GM12892 (cell line): ENCODE data around the gene NXPH4.

Source experiments
- DNase-seq: peaks from one replicate; pipeline ENCODE4 v3.0.0; 2011; ENCODE audit not compliant: insufficient read length
- FAIRE-seq: peaks from 2 replicates; lab custom pipeline; 2011; peaks lifted over from hg19 to GRCh38; lab: Jason Lieb, UNC
- POLR2A ChIP-seq: IDR thresholded peaks from 2 replicates; pipeline ENCODE4 v1.6.1; 2011; ENCODE audit warnings: low read depth, low read length, control low read depth
- POLR2AphosphoS5 ChIP-seq: IDR thresholded peaks from 2 replicates; pipeline ENCODE4 v1.6.1; 2011; ENCODE audit warnings: low read depth, low read length, control low read depth
- TAF1 ChIP-seq: IDR thresholded peaks from 2 replicates; pipeline ENCODE4 v1.6.1; 2011; ENCODE audit warnings: low read depth, mild to moderate bottlenecking, control low read depth, low read length, borderline replicate concordance

Gene NXPH4

GRCh38 chr12:57236925-57237595, 20.5 kb downstream of the NXPH4 start:
- DNase-seq: no peak
- TF ChIP-seq POLR2A (no peak), POLR2AphosphoS5 (no peak), TAF1 (no peak)

GRCh38 chr12:57237596-57237931, 21.0 kb downstream of the NXPH4 start:
- TF ChIP-seq POLR2AphosphoS5: no peak
- TF ChIP-seq TAF1: no peak
- no peak for TF ChIP-seq POLR2A
- FAIRE-seq (no peak), DNase-seq (no peak)

More at GRCh38 chr12:57236925-57237595, 20.5 kb downstream of the NXPH4 start:
- FAIRE-seq: no peak

GRCh38 chr12:57237932-57238853, 21.6 kb downstream of the NXPH4 start:
- FAIRE-seq: no peak
- TF ChIP-seq TAF1: no peak
- no peak for TF ChIP-seq POLR2AphosphoS5
- no peak for TF ChIP-seq POLR2A
- DNase-seq: peak; percentile 49

GRCh38 chr12:57238854-57239554, 22.4 kb downstream of the NXPH4 start:
- DNase-seq (peak; percentile 97), FAIRE-seq (peak; percentile 95)
- TF ChIP-seq TAF1 (0 out of 2 replicates have a peak, but pooled peaks have one; percentile 17), POLR2A (no peak), POLR2AphosphoS5 (no peak)

DNA sequence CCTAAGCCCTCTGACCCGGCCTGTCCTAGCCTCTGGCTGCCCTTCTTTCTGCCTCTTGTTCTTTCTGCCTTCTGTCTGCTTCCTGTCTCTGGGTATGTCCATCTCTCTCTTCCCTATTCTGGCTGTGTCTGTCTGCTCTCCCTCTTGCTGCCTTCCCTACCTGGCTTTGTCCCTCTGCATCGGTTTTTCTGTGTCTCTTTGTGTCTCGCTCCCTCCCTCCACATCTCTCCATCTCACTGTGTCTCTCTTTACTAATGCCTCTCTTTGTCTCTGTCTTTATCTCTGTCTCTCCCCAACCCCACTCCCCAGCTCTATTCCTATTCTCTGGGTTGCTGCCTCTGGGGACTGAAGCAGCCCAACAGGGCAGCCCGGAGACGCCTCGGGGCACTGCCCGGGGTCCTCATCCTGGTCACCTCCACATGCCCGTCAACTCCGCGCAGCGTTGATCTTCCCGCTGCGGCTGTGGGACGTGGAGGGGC, 23.0 kb downstream of the NXPH4 start:
- FAIRE-seq (no peak), DNase-seq (no peak)
- TF ChIP-seq POLR2A (no peak), TAF1 (no peak)

- TF ChIP-seq TAF1 (no peak), POLR2A (no peak), POLR2AphosphoS5 (no peak)
- DNase-seq: peak; percentile 48
- peak; percentile 92 for FAIRE-seq
Observed at GRCh38 chr12:57240066-57240921, 23.7 kb downstream of the NXPH4 start.

DNA sequence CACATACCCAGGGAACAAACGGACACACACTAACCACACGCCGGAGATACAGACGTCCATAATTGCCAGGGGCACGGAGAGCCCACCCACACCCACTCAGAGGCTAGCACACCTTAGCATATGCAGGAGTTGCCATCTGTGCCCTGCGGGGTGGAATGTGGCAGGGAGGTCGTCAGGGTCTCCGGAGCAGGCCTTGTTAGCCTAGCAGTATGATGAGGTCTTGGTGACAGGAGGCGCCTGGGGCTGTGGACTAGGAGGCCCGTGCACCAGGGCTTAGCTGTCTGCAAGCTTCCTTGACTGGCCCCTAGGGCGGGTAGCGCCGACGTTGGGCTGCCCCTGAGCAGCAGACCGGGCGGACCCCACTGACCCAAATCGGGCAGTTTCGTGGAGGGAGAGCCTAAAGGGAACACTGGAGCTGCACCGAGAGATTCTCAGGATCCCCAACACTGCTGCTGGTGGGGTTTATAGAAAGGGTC, 24.4 kb downstream of the NXPH4 start:
- FAIRE-seq (no peak), DNase-seq (no peak)
- TF ChIP-seq TAF1 (no peak), POLR2AphosphoS5 (no peak)

DNA sequence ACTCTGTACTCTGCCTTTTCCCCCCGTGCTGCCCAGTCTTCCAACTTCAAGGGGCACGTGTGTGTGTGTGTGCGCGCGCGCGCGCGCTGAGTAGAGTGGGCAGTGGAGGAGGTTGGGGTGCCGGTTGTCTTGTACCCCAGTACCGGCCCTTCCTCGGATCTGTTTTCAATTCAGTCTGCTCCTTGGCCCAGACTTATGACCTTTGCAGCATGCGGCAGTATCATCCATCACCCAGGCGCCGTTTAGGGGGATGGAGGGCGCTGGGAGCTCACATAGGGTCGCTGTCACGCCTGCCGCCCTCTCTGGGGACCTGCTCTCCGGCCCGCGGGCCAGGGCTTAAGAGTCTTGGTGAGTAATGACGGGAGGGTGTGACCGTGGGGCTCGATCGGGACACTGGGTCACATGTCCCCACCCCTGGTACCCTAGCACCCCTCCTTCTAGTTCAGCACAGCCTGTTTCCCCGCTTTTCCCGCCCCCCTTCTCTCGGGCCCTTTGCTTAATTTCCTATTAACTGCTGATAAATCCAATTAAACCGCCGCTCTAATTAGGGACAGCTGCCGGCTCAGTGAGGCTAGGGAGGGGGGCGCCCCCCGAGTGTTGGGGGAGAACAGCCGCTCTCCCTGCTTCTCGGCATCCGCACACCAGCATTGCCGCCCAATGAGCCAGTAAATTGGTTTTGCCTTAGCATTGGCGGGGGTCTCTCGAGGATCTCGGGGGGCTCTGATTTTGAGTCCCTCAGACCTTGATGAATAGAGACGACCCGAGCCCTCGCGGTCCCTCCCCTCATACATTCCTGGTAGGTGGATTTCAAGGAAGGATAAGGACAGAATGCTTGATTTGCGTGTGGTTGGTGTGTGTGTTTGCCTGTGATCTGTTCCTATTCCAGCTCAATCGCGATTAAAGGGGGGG, 25.1 kb downstream of the NXPH4 start:
- no peak for DNase-seq
- TF ChIP-seq TAF1 (no peak), POLR2AphosphoS5 (no peak), POLR2A (no peak)
- FAIRE-seq: no peak

DNA sequence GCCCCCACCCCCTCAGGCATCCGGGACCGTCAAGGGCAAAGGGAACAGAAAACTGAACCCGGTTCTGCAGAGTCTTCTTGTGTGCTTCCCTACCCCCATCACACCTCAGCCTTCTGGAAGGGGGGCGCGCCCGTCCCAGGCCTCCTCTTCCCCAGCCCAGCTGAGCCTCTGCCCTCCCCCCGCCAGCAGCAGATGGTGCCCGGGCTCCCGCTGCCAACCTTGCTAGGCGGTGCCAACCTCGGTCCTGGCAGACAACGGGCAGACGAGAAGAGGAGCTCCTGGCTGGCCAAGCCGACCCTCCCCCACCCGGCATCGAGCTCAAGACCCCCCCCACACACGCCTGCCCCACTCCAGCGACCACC, 25.7 kb downstream of the NXPH4 start:
- no peak for DNase-seq
- peak; percentile 58 for FAIRE-seq
- TF ChIP-seq TAF1 (no peak), POLR2A (no peak), POLR2AphosphoS5 (no peak)
